IPS-18c (cell line): Measurements from ENCODE around the gene NOS1AP.
"Not testable (repeated sequence)": the region's sequence is repeated elsewhere in the genome, so short reads cannot be mapped to it uniquely, and the experiment has no call there.

Source experiments
- H3K4me3 ChIP-seq: 2 replicates; pipeline ENCODE4 v1.7.0; 2013; ENCODE audit warnings: low read depth, mild to moderate bottlenecking, low read length, moderate library complexity; ENCODE audit not compliant: insufficient read depth
- H3K9me3 ChIP-seq: one replicate; pipeline ENCODE4 v1.6.1; 2013; ENCODE audit warnings: mild to moderate bottlenecking, low read length, moderate library complexity; ENCODE audit not compliant: control insufficient read depth, insufficient read depth

NOS1AP gene

DNA sequence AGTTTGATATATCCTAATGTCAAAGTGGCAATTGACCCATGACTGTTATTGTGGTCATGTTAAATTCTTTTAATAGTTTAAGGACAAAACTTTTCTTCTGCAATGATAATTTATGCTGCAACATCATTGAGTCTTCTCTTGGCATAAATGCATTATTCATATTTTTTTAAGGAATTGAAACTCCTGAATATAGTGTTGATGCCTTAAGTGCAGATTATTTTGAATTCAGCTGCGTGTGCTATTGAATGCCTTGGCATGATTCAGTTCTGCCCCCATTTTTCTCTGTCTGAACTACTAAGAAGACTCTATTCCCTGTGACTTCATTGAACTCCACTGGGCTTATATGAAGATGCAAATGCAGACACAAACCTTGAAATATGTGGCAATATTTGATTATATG is 22.6 kb upstream of the NOS1AP start:
- Histone ChIP-seq H3K9me3 (no peaks in the 10 kb centered on the region), H3K4me3 (no peak overlapping the region)

DNA sequence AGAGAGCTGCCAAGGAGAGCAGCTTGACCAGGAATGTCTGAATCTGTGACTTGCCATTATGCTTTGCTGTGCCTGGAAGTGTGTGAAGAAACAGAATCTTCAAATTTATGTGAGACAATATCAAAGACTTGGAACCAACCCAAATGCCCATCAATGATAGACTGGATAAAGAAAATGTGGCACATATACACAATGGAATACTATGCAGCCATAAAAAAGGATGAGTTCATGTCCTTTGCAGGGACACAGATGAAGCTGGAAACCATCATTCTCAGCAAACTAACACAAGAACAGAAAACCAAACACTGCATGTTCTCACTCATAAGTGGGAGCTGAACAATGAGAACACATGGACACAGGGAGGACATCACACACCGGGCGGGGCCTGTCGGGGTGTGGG is 15.5 kb upstream of the NOS1AP start:
- not testable (repeated sequence) for H3K9me3 ChIP-seq, H3K4me3 ChIP-seq

DNA sequence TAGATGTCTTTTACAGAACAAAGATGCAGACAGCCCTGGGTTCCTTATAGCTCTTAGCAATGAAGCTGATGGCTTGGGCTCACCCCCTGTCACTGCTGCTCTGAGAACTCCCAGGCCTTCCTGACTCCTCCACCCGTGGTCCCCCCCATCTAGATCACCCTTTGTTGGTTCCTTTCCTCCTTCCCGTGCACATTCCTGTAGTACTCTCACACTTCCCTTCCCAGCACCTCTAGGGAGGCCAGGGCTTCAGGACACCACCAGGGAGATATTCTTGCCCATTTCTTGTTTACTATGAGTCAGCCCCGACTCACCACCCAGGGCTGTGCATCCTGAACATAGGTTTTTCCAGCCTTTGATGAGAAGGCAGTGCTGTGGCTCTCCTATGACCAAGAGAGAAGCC is 14.4 kb upstream of the NOS1AP start:
- H3K9me3 ChIP-seq = no peaks in the 10 kb centered on the region
- no peak overlapping the region for H3K4me3 ChIP-seq

DNA sequence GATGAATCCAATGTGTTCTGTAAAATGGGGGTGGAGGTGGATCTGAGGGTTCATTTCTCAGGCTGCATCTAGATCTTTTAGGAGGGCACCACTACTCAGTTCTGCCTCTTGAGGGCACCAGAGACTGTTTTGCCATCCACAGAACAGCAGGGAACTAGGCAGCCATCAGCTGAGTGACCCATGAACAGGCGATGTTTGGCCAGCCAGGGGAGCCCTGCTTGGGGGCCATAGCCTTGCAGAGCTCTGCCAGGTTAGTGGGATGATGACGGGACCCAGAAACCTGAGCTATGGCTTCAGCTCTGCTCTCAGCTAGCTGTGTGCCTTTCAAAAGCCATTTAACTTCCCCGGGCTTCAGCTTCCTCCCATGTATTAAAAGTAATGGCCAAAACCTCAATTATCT is 13.4 kb upstream of the NOS1AP start:
- Histone ChIP-seq H3K4me3 (no peak overlapping the region), H3K9me3 (no peaks in the 10 kb centered on the region)

DNA sequence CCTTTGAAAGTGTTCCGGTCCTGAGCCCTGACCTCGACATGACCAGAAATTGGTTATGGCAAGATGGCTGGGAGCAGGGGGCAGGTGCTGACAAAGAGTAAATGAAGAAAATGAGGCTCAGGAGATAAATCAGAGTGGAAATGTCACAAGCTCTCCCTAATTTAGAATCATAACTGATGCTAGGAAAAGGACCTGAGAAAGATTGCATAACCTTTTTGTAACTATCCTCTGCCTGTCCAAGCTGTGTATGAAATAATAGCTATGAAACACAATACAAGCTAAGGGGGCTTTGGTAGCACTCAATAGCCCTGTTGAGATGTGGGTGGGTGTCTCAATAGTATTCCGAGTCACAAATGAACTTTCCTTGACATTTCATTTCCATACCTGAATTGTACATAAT is 12.9 kb upstream of the NOS1AP start:
- Histone ChIP-seq H3K9me3 (no peaks in the 10 kb centered on the region), H3K4me3 (no peak overlapping the region)

DNA sequence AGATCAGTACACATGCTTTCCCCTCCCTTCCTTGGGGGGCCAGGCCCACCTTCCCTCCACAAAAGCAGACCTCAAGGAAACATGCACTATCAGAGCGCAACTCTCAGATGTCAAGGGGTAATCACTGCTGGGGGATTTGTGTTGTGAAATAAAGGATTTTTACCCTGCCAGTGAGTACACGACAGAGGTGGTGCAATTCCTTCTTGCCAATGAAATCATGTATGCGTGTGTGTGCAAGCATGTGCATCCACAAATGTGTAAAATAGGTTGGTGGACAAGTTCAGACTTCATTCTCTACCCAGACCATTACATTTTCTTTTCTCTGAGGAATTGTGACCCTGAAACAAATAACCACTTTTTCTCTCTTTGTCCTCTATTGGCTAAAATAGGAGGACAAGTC is 9.8 kb upstream of the NOS1AP start:
- Histone ChIP-seq H3K9me3 (no peaks in the 10 kb centered on the region), H3K4me3 (no peak overlapping the region)

DNA sequence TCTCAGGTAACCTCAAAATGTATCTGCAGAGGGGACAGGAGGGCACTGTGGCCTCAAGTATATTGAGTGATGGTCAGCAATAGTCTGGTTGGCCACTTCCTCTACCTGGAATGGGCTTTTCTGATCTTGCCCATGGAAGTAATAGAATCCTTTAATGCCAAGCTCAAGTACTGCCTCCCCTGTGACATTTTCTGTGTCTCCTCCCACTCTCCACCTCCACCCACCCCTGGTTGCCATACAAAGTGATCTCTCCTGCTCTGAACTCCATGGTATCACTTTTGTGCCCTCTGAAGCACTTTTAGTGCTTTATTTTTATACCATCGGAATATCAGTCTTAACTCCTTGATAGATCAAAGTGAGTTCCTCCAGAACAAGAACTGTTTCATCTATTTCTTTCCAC is 9.2 kb upstream of the NOS1AP start:
- Histone ChIP-seq H3K9me3 (no peaks in the 10 kb centered on the region), H3K4me3 (no peak overlapping the region)

DNA sequence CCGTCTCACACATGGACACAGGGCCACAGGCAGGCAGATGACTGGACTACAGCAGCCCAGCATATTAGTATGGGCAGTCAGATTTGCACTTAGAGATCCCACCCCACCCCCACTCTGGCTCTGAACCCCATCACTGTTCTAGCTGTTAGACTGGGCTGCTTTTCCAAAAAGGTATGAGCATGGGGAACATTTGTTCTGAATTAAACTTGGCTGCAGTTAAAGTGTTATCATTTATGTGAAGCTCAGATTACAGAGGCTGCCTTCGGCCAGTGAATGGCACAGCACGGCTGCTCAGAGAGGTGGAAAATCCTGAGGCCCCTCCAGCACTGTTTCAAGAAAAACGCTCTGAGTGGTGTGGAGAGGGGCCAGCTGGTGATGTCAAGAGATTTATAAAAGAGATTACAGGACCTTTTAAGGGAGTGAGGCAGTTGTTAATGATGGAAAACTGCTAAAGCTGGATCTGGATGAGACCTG is 6.9 kb upstream of the NOS1AP start:
- Histone ChIP-seq H3K9me3 (no peaks in the 10 kb centered on the region), H3K4me3 (no peak overlapping the region)

DNA sequence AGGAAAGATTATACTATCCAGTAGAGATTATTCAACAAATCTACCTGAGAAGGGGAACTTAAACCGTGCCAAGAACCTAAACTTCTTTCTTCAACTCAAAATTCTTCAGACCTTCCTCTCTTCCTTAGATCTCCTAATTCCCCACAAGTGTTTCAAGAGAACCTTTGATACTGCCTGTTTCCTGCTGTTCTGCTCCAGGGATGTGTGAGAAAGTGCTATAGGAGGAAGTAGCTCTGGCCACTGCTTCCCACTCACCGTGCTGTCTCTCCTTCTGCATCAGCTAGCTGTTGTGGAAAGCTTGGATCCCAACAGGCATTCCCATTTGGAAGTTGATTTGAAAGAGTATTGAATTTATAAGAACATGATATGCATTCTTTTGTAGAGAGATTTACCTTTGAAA is 4.5 kb upstream of the NOS1AP start:
- no peaks in the 10 kb centered on the region for H3K9me3 ChIP-seq

DNA sequence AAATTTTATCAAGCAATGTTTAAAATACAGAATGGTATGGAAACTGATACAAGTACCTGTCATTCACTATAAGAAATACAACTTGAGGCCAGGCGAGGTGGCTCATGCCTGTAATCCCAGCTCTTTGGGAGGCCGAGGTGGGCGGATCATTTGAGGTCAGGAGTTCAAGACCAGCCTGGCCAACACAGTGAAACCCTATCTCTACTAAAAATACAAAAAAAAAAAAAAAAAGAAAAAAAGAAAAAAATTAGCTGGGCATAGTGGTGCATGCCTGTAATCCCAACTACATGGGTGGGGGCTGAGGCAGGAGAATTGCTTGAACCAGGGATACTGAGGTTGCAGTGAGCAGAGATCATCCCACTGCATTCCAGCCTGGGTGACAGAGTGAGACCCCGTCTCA is 2.7 kb upstream of the NOS1AP start:
- not testable (repeated sequence) for H3K4me3 ChIP-seq, H3K9me3 ChIP-seq

More for the DNA sequence above, 4.5 kb upstream of the NOS1AP start:
- no peak overlapping the region for H3K4me3 ChIP-seq

DNA sequence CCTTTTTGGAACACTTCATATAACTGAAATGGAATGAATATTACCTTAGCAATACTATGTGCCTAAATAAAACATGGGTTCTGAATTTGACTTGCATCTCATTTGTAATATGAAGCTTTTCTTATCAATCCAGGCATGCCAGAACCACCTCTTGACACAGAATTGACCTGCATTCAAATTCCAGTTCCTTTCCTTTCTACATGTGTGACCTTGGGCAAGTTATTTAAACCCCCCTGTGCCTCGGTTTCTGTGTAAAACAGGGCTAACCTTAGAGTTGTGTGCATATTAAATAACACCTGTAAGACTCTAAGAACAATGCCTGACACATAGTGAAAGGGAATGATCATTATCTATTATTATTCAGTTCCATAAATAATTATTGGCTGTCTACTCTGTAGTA is 2.0 kb upstream of the NOS1AP start:
- H3K4me3 ChIP-seq = no peak overlapping the region
- H3K9me3 ChIP-seq = no peaks in the 10 kb centered on the region

DNA sequence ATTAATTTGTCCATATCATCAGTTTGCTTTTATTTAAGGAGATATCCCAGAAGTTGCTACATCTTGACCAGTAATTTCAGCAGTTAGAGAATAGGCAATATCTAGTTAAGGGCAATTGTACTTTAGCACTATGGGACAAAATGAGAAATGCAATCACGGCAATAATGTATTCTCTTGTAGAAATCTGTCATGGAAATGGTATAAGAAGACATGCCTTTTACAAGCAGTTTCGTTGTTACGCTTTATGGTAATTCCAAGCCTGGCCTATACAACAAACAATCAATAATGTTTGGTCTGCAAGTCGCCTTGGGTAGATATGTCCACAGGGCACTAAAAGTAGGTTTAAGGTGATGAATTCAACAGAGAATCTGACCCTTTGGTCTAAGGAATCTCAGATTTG is 1.2 kb upstream of the NOS1AP start:
- Histone ChIP-seq H3K4me3 (no peak overlapping the region), H3K9me3 (no peaks in the 10 kb centered on the region)

DNA sequence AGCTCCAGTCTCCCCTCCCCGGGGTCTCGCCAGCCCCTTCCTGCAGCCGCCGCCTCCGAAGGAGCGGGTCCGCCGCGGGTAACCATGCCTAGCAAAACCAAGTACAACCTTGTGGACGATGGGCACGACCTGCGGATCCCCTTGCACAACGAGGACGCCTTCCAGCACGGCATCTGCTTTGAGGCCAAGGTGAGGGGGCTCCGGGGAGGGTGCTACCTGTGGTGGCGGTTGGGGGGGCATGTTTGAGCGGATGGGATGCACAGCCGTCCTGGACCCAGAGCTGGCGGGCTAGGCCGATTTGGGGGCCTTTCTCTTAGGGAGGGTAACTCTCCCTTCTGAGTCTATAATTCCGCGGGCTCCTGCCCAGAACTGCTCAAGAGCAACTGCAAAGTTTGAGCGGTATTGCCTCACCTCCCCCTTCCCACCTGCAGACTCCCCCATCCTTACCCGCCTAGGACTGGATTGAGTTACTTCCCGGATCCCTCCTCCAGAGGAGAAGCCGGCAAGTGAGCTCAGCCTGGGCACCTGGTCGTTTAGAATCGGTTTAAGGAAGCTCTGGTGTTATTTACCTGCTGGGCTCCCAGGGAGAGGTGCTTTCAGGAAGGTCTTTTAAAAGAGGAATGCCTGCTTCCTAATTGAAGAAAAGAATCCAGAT is 730 bp downstream of the NOS1AP start:
- H3K9me3 ChIP-seq = no peaks in the 10 kb centered on the region
- H3K4me3 ChIP-seq = peak overlapping the region; percentile 85

DNA sequence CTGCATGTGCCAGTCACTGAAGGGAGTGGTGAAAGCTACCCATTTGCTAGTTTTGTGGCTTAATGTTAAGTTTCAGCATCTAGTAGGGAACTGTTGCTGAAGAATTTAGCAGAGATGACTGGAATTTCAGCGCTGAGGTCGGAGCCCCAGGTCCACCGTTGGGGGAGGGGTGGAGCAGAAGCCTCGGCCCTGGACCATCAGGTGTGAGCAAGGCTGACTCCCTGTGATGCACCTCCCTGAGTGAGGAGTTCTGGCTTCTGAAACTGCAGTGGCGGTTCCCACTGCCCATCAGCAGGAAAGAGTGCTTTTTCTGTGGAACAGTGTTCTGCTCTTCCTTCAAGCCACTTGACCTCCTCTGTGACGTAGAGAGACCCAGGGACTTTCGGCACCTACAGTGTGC is 1.3 kb downstream of the NOS1AP start:
- H3K9me3 ChIP-seq = no peaks in the 10 kb centered on the region

DNA sequence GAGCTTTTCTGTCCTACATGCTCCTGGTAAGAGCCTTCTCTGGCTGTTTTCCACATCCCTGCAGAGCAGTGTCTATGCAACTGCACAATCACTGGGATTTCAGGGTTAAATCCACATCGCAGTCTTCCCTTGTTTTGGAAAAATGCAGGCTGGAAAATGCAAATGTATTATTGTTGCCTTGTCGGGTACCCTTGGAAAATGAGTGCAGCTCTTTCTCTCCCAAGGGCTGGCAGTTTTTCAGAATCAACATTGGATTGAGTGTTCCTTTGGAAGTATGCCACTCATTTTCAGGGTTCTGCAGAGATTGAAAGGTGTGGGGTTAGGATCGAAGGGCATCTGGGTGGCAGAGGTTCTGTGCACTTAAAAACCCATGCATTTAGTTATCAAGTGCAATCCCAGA is 3.2 kb downstream of the NOS1AP start:
- Histone ChIP-seq H3K9me3 (no peaks in the 10 kb centered on the region), H3K4me3 (no peak overlapping the region)

More for the DNA sequence above, 1.3 kb downstream of the NOS1AP start:
- H3K4me3 ChIP-seq = peak overlapping the region; percentile 85

DNA sequence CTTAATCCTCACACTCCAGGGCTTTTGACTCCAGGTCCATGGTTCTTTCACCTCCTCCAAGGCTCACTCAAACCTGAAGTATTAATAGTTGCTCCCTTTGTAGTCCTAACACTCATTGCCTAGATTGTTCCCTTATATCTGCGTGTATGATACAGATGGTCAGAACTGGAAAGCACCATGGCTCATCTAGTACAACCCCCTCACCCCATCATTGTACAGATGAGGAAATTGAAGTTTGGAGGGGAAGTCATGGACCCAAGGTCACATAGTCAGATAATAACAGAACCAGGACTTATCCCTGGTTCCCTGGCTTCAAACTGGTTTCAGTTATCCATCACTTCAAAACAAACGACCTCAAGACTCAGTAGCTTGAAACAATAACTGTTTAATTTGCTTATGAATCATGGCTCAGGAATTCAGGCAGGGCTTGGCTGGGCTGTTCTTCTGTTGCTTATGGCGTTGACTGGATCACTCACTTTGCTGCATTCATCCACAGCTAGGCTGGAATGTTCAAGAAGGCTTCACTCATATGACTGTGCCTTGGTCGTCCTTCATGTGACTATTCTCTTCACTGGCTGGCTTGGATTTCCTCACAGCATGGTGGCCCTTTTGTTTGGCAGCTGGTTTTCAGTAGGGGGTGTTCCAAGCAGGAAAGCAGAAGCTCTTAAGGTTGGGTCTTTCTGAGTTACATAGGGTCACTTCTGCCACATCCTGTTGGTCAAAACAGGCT is 5.0 kb downstream of the NOS1AP start:
- no peak overlapping the region for H3K4me3 ChIP-seq

DNA sequence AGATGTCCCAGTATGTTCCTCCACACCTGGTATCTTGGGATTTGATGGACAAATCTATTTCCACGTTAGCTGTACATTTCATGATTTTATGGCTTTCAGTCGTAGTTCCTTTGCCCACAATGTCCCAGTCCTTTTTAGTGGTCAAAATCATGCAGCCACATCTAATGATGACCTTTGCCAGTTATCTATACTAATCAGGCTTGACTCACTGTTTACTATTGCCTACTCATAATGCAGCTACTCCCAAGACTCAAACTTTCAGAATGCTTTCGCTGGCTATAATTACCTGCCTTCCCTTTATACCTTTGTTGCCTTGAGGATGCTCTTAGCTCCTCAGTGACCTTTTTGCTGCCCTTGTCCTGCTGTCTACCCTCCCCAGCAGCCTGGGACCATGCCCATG is 6.4 kb downstream of the NOS1AP start:
- Histone ChIP-seq H3K4me3 (no peak overlapping the region), H3K9me3 (no peaks in the 10 kb centered on the region)

More for the DNA sequence above, 5.0 kb downstream of the NOS1AP start:
- H3K9me3 ChIP-seq = no peaks in the 10 kb centered on the region

DNA sequence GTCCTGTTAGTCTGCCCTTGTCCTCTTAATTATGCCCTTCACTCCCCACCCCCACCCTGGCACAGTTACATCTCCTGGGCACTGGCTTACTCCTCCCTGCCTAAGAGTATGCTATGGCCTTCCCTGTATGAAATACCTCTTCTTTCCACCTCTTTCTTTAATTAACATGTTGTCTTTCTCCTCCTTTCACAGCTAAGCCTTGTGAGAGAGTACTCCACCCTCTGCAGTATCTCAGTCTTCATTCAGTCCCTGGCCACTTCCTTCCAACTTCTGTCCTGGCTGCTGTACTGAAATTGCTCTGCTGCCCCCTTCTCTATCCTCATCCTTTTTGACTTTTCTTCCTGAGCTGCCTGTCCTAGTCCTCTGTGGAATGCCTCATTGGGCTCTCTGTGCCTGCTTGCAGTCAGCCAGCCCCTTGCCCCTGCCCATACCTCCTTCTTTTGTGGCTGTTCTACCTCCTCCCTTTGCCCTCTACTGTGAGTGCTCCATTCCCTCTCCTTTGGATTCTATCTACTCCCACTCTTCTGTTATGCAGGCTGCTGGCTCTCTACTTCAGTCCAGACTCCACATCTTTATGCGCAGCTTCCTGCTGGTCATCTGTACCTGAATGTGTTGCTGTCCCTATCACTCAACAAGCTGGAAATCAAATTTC is 8.3 kb downstream of the NOS1AP start:
- H3K9me3 ChIP-seq = peaks cover 2% of the 10 kb centered on the region
- H3K4me3 ChIP-seq = no peak overlapping the region
